ENCODE results near the gene TMEM106C. TPM values are rescaled to one million over a fixed set of nuclear protein-coding genes. Genes with fewer than 3 reads are reported as not detected.

Gene TMEM106C
- total and polyA plus RNA-seq, 10 of the 15 experiments (the other 5 are each of a cell fraction or from before 2014, with no cell fraction given) = 90.2 to 280 (median 161) TPM

GRCh38 chr12:47935184-47935583 lies 28.2 kb upstream of the TMEM106C start:
- Histone ChIP-seq H3K27me3 (replicated peaks in 1 of 2; ENCODE audit: control insufficient read depth in 2 of 2, insufficient read depth in 2 of 2, low read length in 1 of 2) (peaks cover under 1 to 7% of the 10 kb centered on the region in 2 experiments), H3K4me2 (ENCODE audit: control insufficient read depth, insufficient read depth) (no peak overlapping the region), H3K27ac (ENCODE audit: control insufficient read depth, insufficient read depth) (no peak overlapping the region), H3K9ac (ENCODE audit: control insufficient read depth, insufficient read depth, low read length) (no peak overlapping the region), H3K79me2 (ENCODE audit: control insufficient read depth, insufficient read depth, low read length) (no peaks in the 10 kb centered on the region), H2AFZ (ENCODE audit: control insufficient read depth, low read depth, low read length) (no peak overlapping the region), H3K9me3 (replicated peaks; ENCODE audit: control insufficient read depth, insufficient read depth, low read length) (no peaks in the 10 kb centered on the region), H3K4me1 (ENCODE audit: control insufficient read depth, insufficient read depth, low read length) (no peaks in the 10 kb centered on the region), H3K4me3 (no peak overlapping the region), H3K36me3 (ENCODE audit: control insufficient read depth in 2 of 2, insufficient read depth in 2 of 2, low read length in 1 of 2) (no peaks in the 10 kb centered on the region), H4K20me1 (ENCODE audit: control insufficient read depth, insufficient read depth) (no peaks in the 10 kb centered on the region)
- ChIA-PET POLR2A (no interaction called here), SMC1A (ENCODE audit: uncharacterized antibody, unreplicated experiment) (no interaction called here), RAD21 (ENCODE audit: unreplicated experiment) (no interaction called here), CTCF (interaction anchor here (0.7 to 2.1 kb wide), 3 partner anchors 15 to 298 kb away, joined by 3 to 9 read pairs (median 8); no protein-coding TSS in a partner anchor)
- intact Hi-C loops (cut with micrococcal nuclease; ENCODE audit: unreplicated experiment) = no loop called here
- WGBS (ENCODE audit: insufficient coverage, insufficient replicate concordance, low lambda C conversion rate, missing lambda C conversion rate) = 24% methylated on average over 9 of the region's 9 CpGs
- no peak for ATAC-seq
- DNase-seq (ENCODE audit: low read depth, low spot score) = no peak
- no TSS peak for BruUV-seq (replicated peaks)
- FAIRE-seq = no peak
- in situ Hi-C loops (cut with MboI) = no loop called here
- TF ChIP-seq MYC (IDR thresholded peaks at IDR 0.05; ENCODE audit: insufficient read depth, insufficient read length, insufficient replicate concordance, low read length, severe bottlenecking) (no peak), DPF2 (IDR thresholded peaks at IDR 0.05) (no peak), STAT1 (conservative IDR thresholded peaks at IDR 0.05) (no peak), GABPA (IDR thresholded peaks at IDR 0.05; ENCODE audit: low read depth) (no peak), ZSCAN29 (IDR thresholded peaks at IDR 0.05) (no peak), MEF2A (IDR thresholded peaks at IDR 0.05; ENCODE audit: insufficient read depth, low read depth, low read length) (no peak), IKZF2 (IDR thresholded peaks at IDR 0.05) (no peak), POU2F2 (IDR thresholded peaks at IDR 0.05; ENCODE audit: borderline replicate concordance, low read depth, low read length) (no peak), KDM1A (IDR thresholded peaks at IDR 0.05; ENCODE audit: borderline replicate concordance) (no peak), CREB1 (IDR thresholded peaks at IDR 0.05; ENCODE audit: low read depth) (no peak), USF1 (IDR thresholded peaks at IDR 0.05; ENCODE audit: borderline replicate concordance, extremely low read length, insufficient read depth, low read depth, low read length) (no peak), NBN (IDR thresholded peaks at IDR 0.05) (no peak), ATF7 (IDR thresholded peaks at IDR 0.05; ENCODE audit: low read depth) (no peak), NR2F1 (conservative IDR thresholded peaks at IDR 0.05) (no peak)
- TF ChIP-seq, protein P1, sequence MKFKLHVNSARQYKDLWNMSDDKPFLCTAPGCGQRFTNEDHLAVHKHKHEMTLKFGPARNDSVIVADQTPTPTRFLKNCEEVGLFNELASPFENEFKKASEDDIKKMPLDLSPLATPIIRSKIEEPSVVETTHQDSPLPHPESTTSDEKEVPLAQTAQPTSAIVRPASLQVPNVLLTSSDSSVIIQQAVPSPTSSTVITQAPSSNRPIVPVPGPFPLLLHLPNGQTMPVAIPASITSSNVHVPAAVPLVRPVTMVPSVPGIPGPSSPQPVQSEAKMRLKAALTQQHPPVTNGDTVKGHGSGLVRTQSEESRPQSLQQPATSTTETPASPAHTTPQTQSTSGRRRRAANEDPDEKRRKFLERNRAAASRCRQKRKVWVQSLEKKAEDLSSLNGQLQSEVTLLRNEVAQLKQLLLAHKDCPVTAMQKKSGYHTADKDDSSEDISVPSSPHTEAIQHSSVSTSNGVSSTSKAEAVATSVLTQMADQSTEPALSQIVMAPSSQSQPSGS (IDR thresholded peaks at IDR 0.05; ENCODE audit: low read length) = no peak
- TF ChIP-seq, protein P2, sequence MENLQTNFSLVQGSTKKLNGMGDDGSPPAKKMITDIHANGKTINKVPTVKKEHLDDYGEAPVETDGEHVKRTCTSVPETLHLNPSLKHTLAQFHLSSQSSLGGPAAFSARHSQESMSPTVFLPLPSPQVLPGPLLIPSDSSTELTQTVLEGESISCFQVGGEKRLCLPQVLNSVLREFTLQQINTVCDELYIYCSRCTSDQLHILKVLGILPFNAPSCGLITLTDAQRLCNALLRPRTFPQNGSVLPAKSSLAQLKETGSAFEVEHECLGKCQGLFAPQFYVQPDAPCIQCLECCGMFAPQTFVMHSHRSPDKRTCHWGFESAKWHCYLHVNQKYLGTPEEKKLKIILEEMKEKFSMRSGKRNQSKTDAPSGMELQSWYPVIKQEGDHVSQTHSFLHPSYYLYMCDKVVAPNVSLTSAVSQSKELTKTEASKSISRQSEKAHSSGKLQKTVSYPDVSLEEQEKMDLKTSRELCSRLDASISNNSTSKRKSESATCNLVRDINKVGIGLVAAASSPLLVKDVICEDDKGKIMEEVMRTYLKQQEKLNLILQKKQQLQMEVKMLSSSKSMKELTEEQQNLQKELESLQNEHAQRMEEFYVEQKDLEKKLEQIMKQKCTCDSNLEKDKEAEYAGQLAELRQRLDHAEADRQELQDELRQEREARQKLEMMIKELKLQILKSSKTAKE (IDR thresholded peaks at IDR 0.05; ENCODE audit: low read depth, poor library complexity, severe bottlenecking) = no peak
- TF ChIP-seq, protein P3, sequence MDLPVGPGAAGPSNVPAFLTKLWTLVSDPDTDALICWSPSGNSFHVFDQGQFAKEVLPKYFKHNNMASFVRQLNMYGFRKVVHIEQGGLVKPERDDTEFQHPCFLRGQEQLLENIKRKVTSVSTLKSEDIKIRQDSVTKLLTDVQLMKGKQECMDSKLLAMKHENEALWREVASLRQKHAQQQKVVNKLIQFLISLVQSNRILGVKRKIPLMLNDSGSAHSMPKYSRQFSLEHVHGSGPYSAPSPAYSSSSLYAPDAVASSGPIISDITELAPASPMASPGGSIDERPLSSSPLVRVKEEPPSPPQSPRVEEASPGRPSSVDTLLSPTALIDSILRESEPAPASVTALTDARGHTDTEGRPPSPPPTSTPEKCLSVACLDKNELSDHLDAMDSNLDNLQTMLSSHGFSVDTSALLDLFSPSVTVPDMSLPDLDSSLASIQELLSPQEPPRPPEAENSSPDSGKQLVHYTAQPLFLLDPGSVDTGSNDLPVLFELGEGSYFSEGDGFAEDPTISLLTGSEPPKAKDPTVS (IDR thresholded peaks at IDR 0.05; ENCODE audit: low read depth, low read length) = no peak
- TF ChIP-seq, protein P4, sequence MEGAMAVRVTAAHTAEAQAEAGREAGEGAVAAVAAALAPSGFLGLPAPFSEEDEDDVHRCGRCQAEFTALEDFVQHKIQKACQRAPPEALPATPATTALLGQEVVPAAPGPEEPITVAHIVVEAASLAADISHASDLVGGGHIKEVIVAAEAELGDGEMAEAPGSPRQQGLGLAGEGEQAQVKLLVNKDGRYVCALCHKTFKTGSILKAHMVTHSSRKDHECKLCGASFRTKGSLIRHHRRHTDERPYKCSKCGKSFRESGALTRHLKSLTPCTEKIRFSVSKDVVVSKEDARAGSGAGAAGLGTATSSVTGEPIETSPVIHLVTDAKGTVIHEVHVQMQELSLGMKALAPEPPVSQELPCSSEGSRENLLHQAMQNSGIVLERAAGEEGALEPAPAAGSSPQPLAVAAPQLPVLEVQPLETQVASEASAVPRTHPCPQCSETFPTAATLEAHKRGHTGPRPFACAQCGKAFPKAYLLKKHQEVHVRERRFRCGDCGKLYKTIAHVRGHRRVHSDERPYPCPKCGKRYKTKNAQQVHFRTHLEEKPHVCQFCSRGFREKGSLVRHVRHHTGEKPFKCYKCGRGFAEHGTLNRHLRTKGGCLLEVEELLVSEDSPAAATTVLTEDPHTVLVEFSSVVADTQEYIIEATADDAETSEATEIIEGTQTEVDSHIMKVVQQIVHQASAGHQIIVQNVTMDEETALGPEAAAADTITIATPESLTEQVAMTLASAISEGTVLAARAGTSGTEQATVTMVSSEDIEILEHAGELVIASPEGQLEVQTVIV (IDR thresholded peaks at IDR 0.05; ENCODE audit: borderline replicate concordance, partially characterized antibody) = no peak

Measured in GM12878 (cell line).